GM19455 (cell line): Measurements from ENCODE around the gene DUSP8.
"Not testable (repeated sequence)": the region's sequence is repeated elsewhere in the genome, so short reads cannot be mapped to it uniquely, and the experiment has no call there.

ENCODE experiments used
- ATAC-seq: cut with Tn5 transposase; IDR thresholded peaks from one replicate; pipeline ENCODE4 v1.9.1; 2021; ENCODE audit not compliant: unreplicated experiment

DUSP8 gene

DNA sequence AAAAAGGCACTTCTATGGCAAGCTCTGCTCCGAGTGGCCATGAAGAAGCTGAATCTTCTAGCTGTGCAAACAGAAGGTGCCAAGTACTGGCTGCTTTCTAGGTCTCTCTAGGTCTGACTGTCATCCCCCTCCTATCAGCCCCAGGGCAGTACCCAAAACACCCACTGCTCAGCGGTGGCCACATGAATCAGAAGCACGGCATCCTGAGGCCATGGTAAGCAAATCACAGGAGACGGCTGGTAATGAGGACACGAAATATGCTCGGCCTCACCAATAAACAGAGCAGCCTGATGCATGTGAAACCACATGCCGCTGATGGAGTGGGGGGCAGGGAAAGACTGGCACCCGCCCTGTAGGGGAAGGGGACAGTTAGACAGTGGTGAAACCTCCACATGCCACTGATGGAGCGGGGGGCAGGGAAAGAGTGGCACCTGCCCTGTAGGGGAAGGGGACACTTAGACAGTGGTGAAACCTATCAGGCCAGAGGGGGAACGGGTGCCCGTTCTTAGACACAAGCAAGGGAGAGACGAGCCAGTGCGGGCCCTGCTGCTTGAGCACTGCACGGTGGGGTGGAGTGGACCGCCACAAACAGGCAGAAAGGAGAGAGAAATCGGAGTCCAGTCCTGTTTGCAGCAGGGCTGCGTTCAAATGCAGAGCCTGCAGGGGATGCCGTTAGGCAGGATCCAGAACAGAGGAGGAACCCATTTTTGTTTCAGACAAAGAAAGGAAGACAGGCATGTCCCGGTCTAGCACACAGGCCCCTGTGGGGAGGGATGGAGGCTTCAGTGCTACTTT, 55.6 kb downstream of the DUSP8 start:
- no peak for ATAC-seq

GRCh38 chr11:1515082-1516060, 56.7 kb downstream of the DUSP8 start:
- no peak for ATAC-seq

DNA sequence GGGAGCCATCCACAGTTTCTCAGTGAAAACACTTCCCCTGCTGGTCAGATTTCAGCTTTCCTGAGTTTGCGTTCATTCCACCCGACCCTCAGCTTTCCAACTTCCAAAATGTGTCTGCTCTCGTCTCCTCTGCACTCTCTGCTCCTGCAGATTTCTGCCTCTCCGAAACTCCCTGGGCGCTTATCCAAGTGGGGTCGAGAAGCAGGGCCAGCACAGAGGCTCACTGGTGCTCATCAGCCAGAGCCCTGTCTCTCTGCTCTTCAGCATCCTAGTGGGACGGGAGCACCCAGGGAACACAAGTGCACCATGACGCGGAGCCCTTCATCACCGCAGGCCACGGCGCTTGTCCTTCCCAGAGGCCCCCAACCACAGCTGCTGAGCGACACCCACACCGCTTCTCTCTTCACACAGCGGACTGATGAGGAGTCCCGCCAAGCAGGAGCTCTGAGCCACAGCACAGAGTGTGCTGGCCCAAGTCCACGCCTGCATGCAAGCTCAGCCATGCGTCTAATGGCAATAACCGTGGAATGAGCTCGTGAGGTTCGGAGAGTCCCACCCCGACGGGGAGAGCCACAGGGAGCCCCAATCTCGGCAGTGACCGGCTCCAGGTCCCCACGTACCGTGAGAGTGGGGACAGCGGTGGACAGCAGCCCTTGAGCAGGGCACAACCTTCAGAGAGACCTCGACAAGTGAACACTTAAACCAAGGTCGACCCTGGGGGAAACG, 57.6 kb downstream of the DUSP8 start:
- ATAC-seq: no peak

- ATAC-seq: no peak
Measured at GRCh38 chr11:1513326-1514296, 58.5 kb downstream of the DUSP8 start.

GRCh38 chr11:1512531-1513258, 59.4 kb downstream of the DUSP8 start:
- ATAC-seq: not testable (repeated sequence)

GRCh38 chr11:1511937-1512496, 60.1 kb downstream of the DUSP8 start:
- no peak for ATAC-seq

GRCh38 chr11:1510928-1511327, 61.1 kb downstream of the DUSP8 start:
- no peak for ATAC-seq

DNA sequence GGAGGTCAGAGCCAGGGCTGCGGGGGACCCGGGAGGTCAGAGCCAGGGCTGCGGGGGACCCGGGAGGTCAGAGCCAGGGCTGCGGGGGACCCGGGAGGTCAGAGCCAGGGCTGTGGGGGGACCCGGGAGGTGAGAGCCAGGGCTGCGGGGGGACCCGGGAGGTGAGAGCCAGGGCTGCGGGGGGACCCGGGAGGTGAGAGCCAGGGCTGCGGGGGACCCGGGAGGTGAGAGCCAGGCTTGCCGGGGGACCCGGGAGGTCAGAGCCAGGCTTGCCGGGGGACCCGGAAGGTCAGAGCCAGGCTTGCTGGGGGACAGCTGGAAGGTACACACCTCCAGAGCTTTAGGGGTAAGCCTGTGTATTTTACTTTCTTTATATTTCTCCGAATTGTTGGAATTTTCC, 61.7 kb downstream of the DUSP8 start:
- ATAC-seq: not testable (repeated sequence)

DNA sequence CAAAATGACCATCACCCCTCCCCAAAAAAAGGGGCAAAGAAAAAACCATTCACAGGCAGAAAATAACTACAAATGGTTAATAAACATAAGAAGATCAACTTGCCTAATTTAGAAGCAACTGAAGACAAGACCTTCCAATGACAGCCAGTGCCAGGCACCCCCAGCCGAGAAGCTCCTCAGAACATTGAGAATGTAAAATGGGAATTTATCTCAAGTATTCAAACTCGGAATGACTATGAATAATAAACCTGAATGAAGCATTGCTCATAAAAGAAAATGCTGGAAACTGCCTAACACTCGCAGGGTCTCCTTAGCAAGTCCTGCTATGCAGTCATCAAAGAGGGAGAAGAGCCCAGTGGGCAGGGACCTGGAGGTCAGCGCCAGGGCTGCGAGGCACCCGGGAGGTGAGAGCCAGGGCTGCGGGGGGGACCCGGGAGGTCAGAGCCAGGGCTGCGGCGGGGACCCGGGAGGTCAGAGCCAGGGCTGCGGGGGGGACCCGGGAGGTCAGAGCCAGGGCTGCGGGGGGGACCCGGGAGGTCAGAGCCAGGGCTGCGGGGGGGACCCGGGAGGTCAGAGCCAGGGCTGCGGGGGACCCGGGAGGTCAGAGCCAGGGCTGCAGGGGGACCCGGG, 62.3 kb downstream of the DUSP8 start:
- no peak for ATAC-seq

- no peak for ATAC-seq
Measured at GRCh38 chr11:1508986-1509385, 63.1 kb downstream of the DUSP8 start.

GRCh38 chr11:1508491-1508891, 63.6 kb downstream of the DUSP8 start:
- no peak for ATAC-seq

GRCh38 chr11:1507381-1508140, 64.5 kb downstream of the DUSP8 start:
- no peak for ATAC-seq

GRCh38 chr11:1506981-1507380, 65.1 kb downstream of the DUSP8 start:
- no peak for ATAC-seq

GRCh38 chr11:1505480-1505879, 66.6 kb downstream of the DUSP8 start:
- no peak for ATAC-seq

DNA sequence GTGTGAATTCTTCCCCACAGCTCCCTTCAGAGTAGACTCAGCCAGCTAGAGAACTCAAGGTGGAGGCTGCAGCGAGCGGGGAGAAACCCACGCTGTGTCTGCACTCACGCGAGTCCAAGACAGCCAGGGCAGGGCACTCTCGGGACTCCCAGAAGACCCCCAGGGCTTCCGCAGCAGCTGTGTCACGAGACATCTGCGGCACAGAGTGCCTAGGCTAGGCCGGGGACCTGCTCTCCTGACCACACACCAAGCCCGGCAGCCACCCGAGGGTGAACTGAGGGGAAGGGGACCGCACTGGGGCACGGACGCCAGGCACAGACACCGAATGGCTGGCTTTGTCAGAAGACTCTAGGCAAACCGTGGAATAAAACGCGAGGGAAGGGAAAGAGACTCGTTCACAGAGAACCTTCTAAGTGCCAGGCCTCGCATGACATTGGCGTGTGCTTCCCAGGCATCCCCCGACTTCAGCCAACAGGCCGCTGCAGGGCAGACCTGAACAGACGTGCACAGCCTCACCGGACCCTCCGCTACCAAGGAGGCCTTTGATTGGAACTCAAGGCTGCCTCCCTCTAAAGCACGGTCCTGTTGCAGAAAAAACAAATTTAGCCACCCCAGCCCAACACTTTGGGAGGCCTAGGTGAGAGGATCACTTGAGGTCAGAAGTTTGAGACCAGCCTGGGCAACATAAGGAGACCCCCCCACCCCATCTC, 67.3 kb downstream of the DUSP8 start:
- no peak for ATAC-seq

DNA sequence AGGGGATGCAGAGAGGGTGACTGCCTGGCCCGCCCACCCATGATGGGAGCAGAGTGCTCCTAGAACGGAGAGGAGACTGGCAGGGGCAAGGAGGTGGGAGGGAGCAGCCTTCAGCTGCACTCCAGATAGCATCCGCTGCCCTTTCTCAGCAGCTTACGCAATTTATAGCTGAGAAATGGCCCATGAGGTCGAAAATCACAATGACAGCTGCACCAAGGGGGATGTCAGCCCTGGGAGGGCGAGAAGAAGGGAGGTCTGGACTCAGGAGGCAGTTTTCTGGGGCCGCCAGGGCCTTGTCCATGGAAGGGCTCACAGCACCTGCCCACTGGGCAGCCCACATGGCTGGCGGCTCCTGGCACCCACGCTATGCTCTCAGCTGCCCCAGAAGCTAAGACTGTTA, 67.9 kb downstream of the DUSP8 start:
- no peak for ATAC-seq
